ENCODE measurements around the gene CCDC85B.

CCDC85B gene

DNA sequence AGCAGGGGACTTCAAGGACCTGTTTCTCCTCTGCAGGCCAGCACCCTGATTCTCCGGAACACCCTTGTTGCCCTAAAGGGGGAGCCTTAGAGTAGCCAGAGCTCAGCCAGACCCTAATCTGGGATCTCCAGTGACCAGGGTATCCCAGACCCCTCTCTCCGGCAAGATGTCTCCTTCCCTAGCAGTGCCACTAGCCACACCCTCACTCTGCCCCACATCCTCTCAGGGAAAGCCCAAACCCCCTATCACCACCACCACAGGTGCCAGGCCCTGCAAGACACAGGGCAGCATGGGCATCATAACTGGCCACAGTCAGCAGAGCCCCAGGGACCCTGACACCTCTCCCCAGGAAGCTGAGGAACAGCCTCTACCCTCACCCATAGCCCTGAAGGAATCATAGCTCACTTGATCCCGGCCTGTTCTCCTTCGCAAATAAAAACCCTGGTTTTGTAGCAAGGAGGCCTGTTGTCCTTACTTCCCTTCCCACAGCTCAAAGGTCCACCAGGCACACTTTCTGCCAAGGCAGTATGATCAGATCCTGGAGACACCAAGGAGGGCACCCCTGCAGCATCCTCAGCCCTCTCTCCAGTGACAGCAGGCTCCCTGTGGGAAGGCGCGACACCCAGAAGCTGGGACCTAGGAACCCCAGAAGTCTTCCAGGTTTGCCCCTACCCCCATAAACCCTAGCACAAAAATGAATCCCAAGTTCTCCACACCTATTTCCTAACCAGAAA is 37.1 kb upstream of the CCDC85B start:
- TF ChIP-seq ZBTB7A (IDR thresholded peaks at IDR 0.05; ENCODE audit: low read depth) = no peak
- TF ChIP-seq RAD21 (IDR thresholded peaks at IDR 0.05; ENCODE audit: low read depth) = no peak
- no peak for TF ChIP-seq EGR1 (IDR thresholded peaks at IDR 0.05)
- TF ChIP-seq TCF12 (IDR thresholded peaks at IDR 0.05; ENCODE audit: low read depth) = no peak
- TF ChIP-seq YY1 (IDR thresholded peaks at IDR 0.05; ENCODE audit: low read depth) = no peak
- TF ChIP-seq TEAD4 (IDR thresholded peaks at IDR 0.05) = no peak
- no peak for TF ChIP-seq CEBPB (IDR thresholded peaks at IDR 0.05)
- TF ChIP-seq, protein P1, sequence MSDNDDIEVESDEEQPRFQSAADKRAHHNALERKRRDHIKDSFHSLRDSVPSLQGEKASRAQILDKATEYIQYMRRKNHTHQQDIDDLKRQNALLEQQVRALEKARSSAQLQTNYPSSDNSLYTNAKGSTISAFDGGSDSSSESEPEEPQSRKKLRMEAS (IDR thresholded peaks at IDR 0.05) = no peak
- no peak for TF ChIP-seq TAF1 (IDR thresholded peaks at IDR 0.05; ENCODE audit: low read depth)
- TF ChIP-seq NFIC (IDR thresholded peaks at IDR 0.05) = no peak
- TF ChIP-seq, protein P2, sequence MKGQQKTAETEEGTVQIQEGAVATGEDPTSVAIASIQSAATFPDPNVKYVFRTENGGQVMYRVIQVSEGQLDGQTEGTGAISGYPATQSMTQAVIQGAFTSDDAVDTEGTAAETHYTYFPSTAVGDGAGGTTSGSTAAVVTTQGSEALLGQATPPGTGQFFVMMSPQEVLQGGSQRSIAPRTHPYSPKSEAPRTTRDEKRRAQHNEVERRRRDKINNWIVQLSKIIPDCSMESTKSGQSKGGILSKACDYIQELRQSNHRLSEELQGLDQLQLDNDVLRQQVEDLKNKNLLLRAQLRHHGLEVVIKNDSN (IDR thresholded peaks at IDR 0.05) = no peak
- no peak for TF ChIP-seq CREB1 (IDR thresholded peaks at IDR 0.05; ENCODE audit: low read depth)
- no peak for TF ChIP-seq REST (IDR thresholded peaks at IDR 0.05; ENCODE audit: low read depth)
- TF ChIP-seq EP300 (IDR thresholded peaks at IDR 0.05; ENCODE audit: borderline replicate concordance) = no peak

DNA sequence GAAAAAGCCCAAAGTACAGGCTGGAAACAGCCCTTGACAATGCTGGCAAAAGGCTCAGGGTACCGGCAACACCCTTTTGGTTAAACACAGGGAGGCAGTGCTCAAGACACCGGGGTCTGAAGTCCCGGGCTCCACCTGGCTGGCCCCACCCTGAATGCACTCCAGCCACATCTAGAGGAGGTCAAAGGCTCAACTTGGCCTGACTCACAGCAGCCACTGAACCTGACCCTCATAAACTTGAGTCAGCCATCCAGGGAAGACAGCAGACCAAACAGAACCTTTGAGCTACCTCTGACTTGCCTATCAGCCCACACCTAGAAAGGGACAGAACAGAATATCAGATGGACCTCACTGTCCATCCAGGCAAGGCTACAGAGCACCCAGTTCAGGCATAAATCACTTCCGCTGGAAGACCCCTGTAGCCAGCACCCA is 36.3 kb upstream of the CCDC85B start:
- TF ChIP-seq YY1 (IDR thresholded peaks at IDR 0.05; ENCODE audit: low read depth) (no peak), NFIC (IDR thresholded peaks at IDR 0.05) (no peak), TCF12 (IDR thresholded peaks at IDR 0.05; ENCODE audit: low read depth) (no peak), TAF1 (IDR thresholded peaks at IDR 0.05; ENCODE audit: low read depth) (no peak), CREB1 (IDR thresholded peaks at IDR 0.05; ENCODE audit: low read depth) (no peak), REST (IDR thresholded peaks at IDR 0.05; ENCODE audit: low read depth) (no peak), EP300 (IDR thresholded peaks at IDR 0.05; ENCODE audit: borderline replicate concordance) (no peak), ZBTB7A (IDR thresholded peaks at IDR 0.05; ENCODE audit: low read depth) (no peak), FOXM1 (IDR thresholded peaks at IDR 0.05; ENCODE audit: borderline replicate concordance, low read depth) (no peak), CEBPB (IDR thresholded peaks at IDR 0.05) (no peak), EGR1 (IDR thresholded peaks at IDR 0.05) (no peak), TEAD4 (IDR thresholded peaks at IDR 0.05) (no peak), RAD21 (IDR thresholded peaks at IDR 0.05; ENCODE audit: low read depth) (no peak)
- TF ChIP-seq, protein P1 (IDR thresholded peaks at IDR 0.05) = no peak
- TF ChIP-seq, protein P2 (IDR thresholded peaks at IDR 0.05) = no peak

- TF ChIP-seq, protein P1 (IDR thresholded peaks at IDR 0.05) = no peak
- TF ChIP-seq EGR1 (IDR thresholded peaks at IDR 0.05) = no peak
- no peak for TF ChIP-seq REST (IDR thresholded peaks at IDR 0.05; ENCODE audit: low read depth)
- TF ChIP-seq YY1 (IDR thresholded peaks at IDR 0.05; ENCODE audit: low read depth) = no peak
- TF ChIP-seq NFIC (IDR thresholded peaks at IDR 0.05) = no peak
- no peak for TF ChIP-seq RAD21 (IDR thresholded peaks at IDR 0.05; ENCODE audit: low read depth)
- no peak for TF ChIP-seq TEAD4 (IDR thresholded peaks at IDR 0.05)
- no peak for TF ChIP-seq ZBTB7A (IDR thresholded peaks at IDR 0.05; ENCODE audit: low read depth)
- no peak for TF ChIP-seq TCF12 (IDR thresholded peaks at IDR 0.05; ENCODE audit: low read depth)
- no peak for TF ChIP-seq EP300 (IDR thresholded peaks at IDR 0.05; ENCODE audit: borderline replicate concordance)
- no peak for TF ChIP-seq TAF1 (IDR thresholded peaks at IDR 0.05; ENCODE audit: low read depth)
- TF ChIP-seq FOXM1 (IDR thresholded peaks at IDR 0.05; ENCODE audit: borderline replicate concordance, low read depth) = no peak
- TF ChIP-seq CEBPB (IDR thresholded peaks at IDR 0.05) = no peak
Observed at GRCh38 chr11:65854852-65855837, 35.3 kb upstream of the CCDC85B start.
